ENCODE measurements around the gene SUN1. TPM values are rescaled to one million over a fixed set of nuclear protein-coding genes. Genes with fewer than 3 reads are reported as not detected.

Gene SUN1
- polyA plus RNA-seq, 3 donors, result 44.2 to 154 (median 51.5) TPM

DNA sequence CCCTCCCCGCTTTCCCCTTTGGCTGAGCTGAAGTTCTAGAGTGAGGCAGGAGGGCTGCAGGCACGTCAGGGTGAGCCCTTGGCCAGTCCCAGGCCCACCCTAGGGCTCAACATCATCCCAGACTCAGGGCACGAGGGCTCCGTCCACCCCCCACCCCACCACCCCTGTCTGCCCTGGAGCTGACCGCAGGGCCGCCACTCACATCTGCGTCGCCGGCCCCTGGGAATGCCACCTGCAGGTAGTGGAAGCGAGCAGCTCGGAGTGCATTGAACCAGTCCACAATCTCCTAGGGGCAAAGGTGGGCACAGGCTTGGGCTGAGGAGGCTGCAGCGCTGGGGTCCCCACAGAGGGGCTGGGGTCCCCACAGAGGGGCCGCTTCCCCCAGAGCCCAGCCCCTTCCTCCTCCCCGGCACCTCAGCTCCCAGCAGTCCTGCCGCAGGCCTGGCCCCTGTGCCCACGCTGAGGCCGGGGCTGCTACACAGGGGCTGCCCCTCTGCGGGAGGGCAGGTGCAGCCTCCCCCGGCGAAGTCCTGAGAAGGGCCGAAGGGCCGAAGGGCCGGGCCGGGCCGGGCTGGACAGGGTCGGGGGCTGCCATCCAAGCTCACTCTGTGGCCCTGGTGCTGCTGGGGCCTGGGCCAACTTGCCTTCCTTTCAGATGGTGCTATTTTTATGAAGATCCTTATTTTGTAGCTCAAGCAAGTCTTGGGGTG is 68.2 kb downstream of the SUN1 start:
- Histone ChIP-seq H3K79me2 (ENCODE audit: insufficient read depth, low read length) (peaks cover 15% of the 10 kb centered on the region), H3K9me3 (replicated peaks in 1 of 2; ENCODE audit: control insufficient read depth in 1 of 2, insufficient read depth in 1 of 2, low read length in 2 of 2) (no peaks in the 10 kb centered on the region), H3K27ac (ENCODE audit: low read depth in 1 of 2, low read length in 2 of 2) (peak overlapping the region in 1 of 2 donors; percentile 26), H3K27me3 (ENCODE audit: control insufficient read depth in 2 of 2, insufficient read depth in 2 of 2, low read length in 2 of 2) (no peaks in the 10 kb centered on the region), H3K4me1 (ENCODE audit: control insufficient read depth in 1 of 2, insufficient read depth in 2 of 2, low read length in 2 of 2) (peaks cover 9 to 12% of the 10 kb centered on the region in 2 donors), H3K36me3 (replicated peaks in 1 of 2; ENCODE audit: control insufficient read depth in 1 of 2, insufficient read depth in 2 of 2, low read length in 2 of 2) (peaks cover 72 to 83% of the 10 kb centered on the region in 2 donors), H3K4me2 (replicated peaks; ENCODE audit: extremely low read depth, low read length, poor library complexity, severe bottlenecking) (no peak overlapping the region), H3K4me3 (replicated peaks in 1 of 3; ENCODE audit: low read depth in 2 of 3, low read length in 3 of 3) (no peak overlapping the region), H4K20me1 (ENCODE audit: insufficient read depth, low read length) (peaks cover 99% of the 10 kb centered on the region), H3K9ac (ENCODE audit: insufficient read depth, low read length, poor library complexity, severe bottlenecking) (no peak overlapping the region), H2AFZ (ENCODE audit: insufficient read depth, low read depth, low read length, poor library complexity, severe bottlenecking) (no peak overlapping the region)
- Mint-ChIP-seq H3K27ac (peak overlapping the region in 3 of 7 donors; percentile 30 to 85 (median 82)), H3K9me3 (peaks cover 0 to 3% (median 0%) of the 10 kb centered on the region in 7 donors), H3K4me1 (peaks cover 16% of the 10 kb centered on the region), H3K27me3 (ENCODE audit: low read depth in 3 of 3) (no peaks in the 10 kb centered on the region), H3K4me3 (no peak overlapping the region), H3K36me3 (peaks cover 36 to 73% of the 10 kb centered on the region in 2 donors)
- DNase-seq, result no peak
- intact Hi-C loops (cut with micrococcal nuclease), result loop anchor here (5.0 to 10.0 kb wide), 2 partner anchors 72 to 164 kb away; no protein-coding TSS in a partner anchor
- 90% methylated on average over 24 of the region's 26 CpGs for WGBS (ENCODE audit: insufficient coverage)
- TF ChIP-seq CTCF (IDR thresholded peaks at IDR 0.05), result no peak

DNA sequence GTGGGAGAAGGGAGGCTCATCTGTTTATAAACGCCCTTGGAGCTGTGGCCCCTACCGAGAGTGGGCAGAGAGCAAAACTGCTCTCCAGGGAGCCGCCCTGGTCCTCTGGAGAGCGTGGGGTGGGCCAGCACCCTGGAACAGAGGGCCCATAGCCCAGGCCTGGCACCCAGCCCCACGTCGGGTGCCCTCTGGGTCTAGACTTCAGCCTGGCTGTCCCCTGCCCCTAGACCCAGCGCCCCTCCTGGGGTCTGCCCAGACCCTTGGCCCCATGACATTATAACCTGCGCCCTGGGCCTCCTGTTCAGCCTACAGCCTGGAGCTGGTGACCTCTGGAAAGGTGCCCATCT is 68.7 kb downstream of the SUN1 start:
- Histone ChIP-seq H4K20me1 (ENCODE audit: insufficient read depth, low read length) (peaks cover 96% of the 10 kb centered on the region), H3K27ac (ENCODE audit: low read depth in 1 of 2, low read length in 2 of 2) (peak overlapping the region; percentile 24 to 26), H3K4me3 (replicated peaks in 1 of 3; ENCODE audit: low read depth in 2 of 3, low read length in 3 of 3) (no peak overlapping the region), H3K9me3 (replicated peaks in 1 of 2; ENCODE audit: control insufficient read depth in 1 of 2, insufficient read depth in 1 of 2, low read length in 2 of 2) (no peaks in the 10 kb centered on the region), H3K36me3 (replicated peaks in 1 of 2; ENCODE audit: control insufficient read depth in 1 of 2, insufficient read depth in 2 of 2, low read length in 2 of 2) (peaks cover 67 to 78% of the 10 kb centered on the region in 2 donors), H3K79me2 (ENCODE audit: insufficient read depth, low read length) (peaks cover 15% of the 10 kb centered on the region), H2AFZ (ENCODE audit: insufficient read depth, low read depth, low read length, poor library complexity, severe bottlenecking) (no peak overlapping the region), H3K9ac (ENCODE audit: insufficient read depth, low read length, poor library complexity, severe bottlenecking) (no peak overlapping the region), H3K4me1 (ENCODE audit: control insufficient read depth in 1 of 2, insufficient read depth in 2 of 2, low read length in 2 of 2) (peaks cover 9 to 12% of the 10 kb centered on the region in 2 donors), H3K27me3 (ENCODE audit: control insufficient read depth in 2 of 2, insufficient read depth in 2 of 2, low read length in 2 of 2) (no peaks in the 10 kb centered on the region), H3K4me2 (replicated peaks; ENCODE audit: extremely low read depth, low read length, poor library complexity, severe bottlenecking) (no peak overlapping the region)
- WGBS (ENCODE audit: insufficient coverage), result 95% methylated on average over 7 of the region's 8 CpGs
- no peak for TF ChIP-seq CTCF (IDR thresholded peaks at IDR 0.05)
- DNase-seq, result no peak
- peaks cover 16% of the 10 kb centered on the region for H3K4me1 Mint-ChIP-seq
- peaks cover 30 to 67% of the 10 kb centered on the region in 2 donors for H3K36me3 Mint-ChIP-seq
- no peak overlapping the region for H3K4me3 Mint-ChIP-seq
- no peaks in the 10 kb centered on the region for H3K27me3 Mint-ChIP-seq (ENCODE audit: low read depth in 3 of 3)
- H3K27ac Mint-ChIP-seq, result peak overlapping the region in 6 of 7 donors; percentile 26 to 85 (median 56)
- peaks cover 0 to 1% (median 0%) of the 10 kb centered on the region in 7 donors for H3K9me3 Mint-ChIP-seq
- intact Hi-C loops (cut with micrococcal nuclease), result loop anchor here (5.0 to 10.0 kb wide), 2 partner anchors 71 to 164 kb away; no protein-coding TSS in a partner anchor
